Prostate gland (tissue), 2 donors: Measurements from ENCODE around the gene TMED5.

Experiments
- CTCF ChIP-seq, 4 experiments: fragments of 200-600 bp in 2 of 4; fragments of 450-650 bp in 2 of 4; sonication (generic) in 2 of 4; IDR thresholded peaks; 1 replicate in 3 of 4; 2 replicates in 1 of 4; pipeline ENCODE4 v1.5.1; 2016 to 2019; ENCODE audit warnings: antibody characterized with exemption in 4 of 4, mild to moderate bottlenecking in 2 of 4, moderate library complexity in 2 of 4
- POLR2A ChIP-seq: fragments of 450-650 bp; IDR thresholded peaks from one replicate; pipeline ENCODE4 v1.6.1; 2016; ENCODE audit warnings: antibody characterized with exemption, mild to moderate bottlenecking

DNA sequence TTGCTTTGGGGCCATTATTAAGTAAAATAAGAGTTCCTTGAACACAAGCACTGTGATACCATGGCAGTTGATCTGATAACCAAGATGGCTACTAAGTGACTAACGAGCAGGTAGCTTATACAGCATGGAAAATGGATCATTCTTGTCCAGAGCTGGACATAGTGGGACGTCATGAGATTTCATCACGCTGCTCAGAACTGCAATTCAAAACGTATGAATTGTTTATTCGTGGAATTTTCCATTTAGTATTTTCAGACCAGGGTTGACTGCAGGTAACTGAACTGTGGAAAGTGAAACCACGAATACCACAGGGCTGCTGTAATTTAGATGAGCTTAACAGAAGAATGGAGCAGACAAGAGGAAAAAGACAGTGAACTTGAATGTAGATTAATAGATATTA lies 39.2 kb upstream of the TMED5 start:
- TF ChIP-seq CTCF (IDR thresholded peaks at IDR 0.05) (no peak), POLR2A (no peak)
